Mucosa of stomach (tissue), 1 donor: ENCODE results near the gene PVALEF.

ENCODE experiments used
- H3K27me3 ChIP-seq: one replicate; pipeline ENCODE4 v1.7.0; 2013; ENCODE audit warnings: mild to moderate bottlenecking, low read length; ENCODE audit not compliant: control insufficient read depth, insufficient read depth
- H3K36me3 ChIP-seq: one replicate; pipeline ENCODE4 v1.7.0; 2013; ENCODE audit warnings: low read length; ENCODE audit not compliant: control insufficient read depth, insufficient read depth
- H3K4me1 ChIP-seq: one replicate; pipeline ENCODE4 v1.7.0; 2013; ENCODE audit warnings: mild to moderate bottlenecking, low read length; ENCODE audit not compliant: control insufficient read depth, insufficient read depth
- H3K4me3 ChIP-seq: one replicate; pipeline ENCODE4 v1.7.0; 2013; ENCODE audit warnings: low read length
- H3K9ac ChIP-seq: one replicate; pipeline ENCODE4 v1.7.0; 2013; ENCODE audit warnings: mild to moderate bottlenecking, low read length, moderate library complexity
- H3K9me3 ChIP-seq: one replicate; pipeline ENCODE4 v1.7.0; 2013; ENCODE audit warnings: mild to moderate bottlenecking, low read length, moderate library complexity; ENCODE audit not compliant: control insufficient read depth
- donor health status: Pancreatic carcinoma.

The PVALEF gene

GRCh38 chr17:81123052-81124048 is 42.0 kb upstream of the PVALEF start:
- Histone ChIP-seq H3K4me3 (no peak overlapping the region), H3K9me3 (no peaks in the 10 kb centered on the region), H3K4me1 (peaks cover 7% of the 10 kb centered on the region), H3K36me3 (no peaks in the 10 kb centered on the region), H3K27me3 (peaks cover 5% of the 10 kb centered on the region), H3K9ac (no peak overlapping the region)

- Histone ChIP-seq H3K9ac (no peak overlapping the region), H3K4me1 (no peaks in the 10 kb centered on the region), H3K4me3 (no peak overlapping the region), H3K27me3 (no peaks in the 10 kb centered on the region), H3K36me3 (no peaks in the 10 kb centered on the region), H3K9me3 (no peaks in the 10 kb centered on the region)
Measured at GRCh38 chr17:81124377-81124776, 40.9 kb upstream of the PVALEF start.

- no peaks in the 10 kb centered on the region for H3K27me3 ChIP-seq
- H3K9ac ChIP-seq = no peak overlapping the region
- no peaks in the 10 kb centered on the region for H3K4me1 ChIP-seq
- H3K4me3 ChIP-seq = no peak overlapping the region
- no peaks in the 10 kb centered on the region for H3K9me3 ChIP-seq
- no peaks in the 10 kb centered on the region for H3K36me3 ChIP-seq
Measured at GRCh38 chr17:81125573-81126081, 39.7 kb upstream of the PVALEF start.

GRCh38 chr17:81126281-81127132 is 38.8 kb upstream of the PVALEF start:
- no peaks in the 10 kb centered on the region for H3K27me3 ChIP-seq
- no peaks in the 10 kb centered on the region for H3K4me1 ChIP-seq
- no peaks in the 10 kb centered on the region for H3K9me3 ChIP-seq
- H3K9ac ChIP-seq = no peak overlapping the region
- no peaks in the 10 kb centered on the region for H3K36me3 ChIP-seq
- no peak overlapping the region for H3K4me3 ChIP-seq

- H3K36me3 ChIP-seq = no peaks in the 10 kb centered on the region
- no peaks in the 10 kb centered on the region for H3K27me3 ChIP-seq
- H3K4me1 ChIP-seq = peaks cover 6% of the 10 kb centered on the region
- no peak overlapping the region for H3K4me3 ChIP-seq
- H3K9ac ChIP-seq = no peak overlapping the region
- no peaks in the 10 kb centered on the region for H3K9me3 ChIP-seq
Measured at GRCh38 chr17:81127133-81127455, 38.2 kb upstream of the PVALEF start.

GRCh38 chr17:81127526-81128177 is 37.7 kb upstream of the PVALEF start:
- Histone ChIP-seq H3K36me3 (no peaks in the 10 kb centered on the region), H3K9ac (no peak overlapping the region), H3K4me1 (peaks cover 10% of the 10 kb centered on the region), H3K4me3 (no peak overlapping the region), H3K27me3 (no peaks in the 10 kb centered on the region), H3K9me3 (no peaks in the 10 kb centered on the region)

- no peaks in the 10 kb centered on the region for H3K27me3 ChIP-seq
- H3K9me3 ChIP-seq = no peaks in the 10 kb centered on the region
- H3K4me3 ChIP-seq = no peak overlapping the region
- H3K4me1 ChIP-seq = peaks cover 10% of the 10 kb centered on the region
- H3K9ac ChIP-seq = no peak overlapping the region
- H3K36me3 ChIP-seq = no peaks in the 10 kb centered on the region
Measured at GRCh38 chr17:81128338-81128737, 37.0 kb upstream of the PVALEF start.

- no peak overlapping the region for H3K4me3 ChIP-seq
- H3K9me3 ChIP-seq = no peaks in the 10 kb centered on the region
Measured at GRCh38 chr17:81128774-81129173, 36.5 kb upstream of the PVALEF start.

GRCh38 chr17:81129289-81129688 is 36.0 kb upstream of the PVALEF start:
- H3K4me1 ChIP-seq = peaks cover 10% of the 10 kb centered on the region

More at GRCh38 chr17:81128774-81129173, 36.5 kb upstream of the PVALEF start:
- no peaks in the 10 kb centered on the region for H3K27me3 ChIP-seq
- no peaks in the 10 kb centered on the region for H3K36me3 ChIP-seq
- H3K4me1 ChIP-seq = peaks cover 10% of the 10 kb centered on the region
- H3K9ac ChIP-seq = no peak overlapping the region

GRCh38 chr17:81129711-81130367 is 35.5 kb upstream of the PVALEF start:
- Histone ChIP-seq H3K4me3 (no peak overlapping the region), H3K9me3 (no peaks in the 10 kb centered on the region), H3K27me3 (no peaks in the 10 kb centered on the region), H3K9ac (no peak overlapping the region), H3K4me1 (peaks cover 10% of the 10 kb centered on the region), H3K36me3 (no peaks in the 10 kb centered on the region)

More at GRCh38 chr17:81129289-81129688, 36.0 kb upstream of the PVALEF start:
- H3K9ac ChIP-seq = no peak overlapping the region
- H3K27me3 ChIP-seq = no peaks in the 10 kb centered on the region
- no peaks in the 10 kb centered on the region for H3K9me3 ChIP-seq
- H3K4me3 ChIP-seq = no peak overlapping the region
- H3K36me3 ChIP-seq = no peaks in the 10 kb centered on the region
